ENCODE results near the gene RAD18.

DNA sequence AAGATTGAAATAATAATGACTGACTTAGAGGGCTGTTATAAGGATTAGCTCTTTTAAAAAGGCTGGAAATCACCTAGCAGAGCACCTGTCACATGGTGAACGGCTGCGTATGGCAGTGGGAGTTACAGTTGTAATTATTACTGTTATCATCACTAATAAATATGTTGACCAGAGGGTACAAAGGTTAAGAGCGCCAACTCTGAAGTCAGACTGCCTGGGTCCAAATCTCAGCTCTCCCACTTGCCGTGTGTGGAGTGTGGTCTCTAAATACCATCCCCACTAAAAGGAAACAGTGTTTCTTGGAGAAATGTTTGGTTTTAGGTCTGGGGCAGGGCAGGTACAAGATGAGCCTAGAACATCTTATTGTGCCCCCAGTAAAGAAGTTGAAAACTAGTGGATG lies 6.0 kb upstream of the RAD18 start:
- TF ChIP-seq, protein P1, sequence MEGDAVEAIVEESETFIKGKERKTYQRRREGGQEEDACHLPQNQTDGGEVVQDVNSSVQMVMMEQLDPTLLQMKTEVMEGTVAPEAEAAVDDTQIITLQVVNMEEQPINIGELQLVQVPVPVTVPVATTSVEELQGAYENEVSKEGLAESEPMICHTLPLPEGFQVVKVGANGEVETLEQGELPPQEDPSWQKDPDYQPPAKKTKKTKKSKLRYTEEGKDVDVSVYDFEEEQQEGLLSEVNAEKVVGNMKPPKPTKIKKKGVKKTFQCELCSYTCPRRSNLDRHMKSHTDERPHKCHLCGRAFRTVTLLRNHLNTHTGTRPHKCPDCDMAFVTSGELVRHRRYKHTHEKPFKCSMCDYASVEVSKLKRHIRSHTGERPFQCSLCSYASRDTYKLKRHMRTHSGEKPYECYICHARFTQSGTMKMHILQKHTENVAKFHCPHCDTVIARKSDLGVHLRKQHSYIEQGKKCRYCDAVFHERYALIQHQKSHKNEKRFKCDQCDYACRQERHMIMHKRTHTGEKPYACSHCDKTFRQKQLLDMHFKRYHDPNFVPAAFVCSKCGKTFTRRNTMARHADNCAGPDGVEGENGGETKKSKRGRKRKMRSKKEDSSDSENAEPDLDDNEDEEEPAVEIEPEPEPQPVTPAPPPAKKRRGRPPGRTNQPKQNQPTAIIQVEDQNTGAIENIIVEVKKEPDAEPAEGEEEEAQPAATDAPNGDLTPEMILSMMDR (IDR thresholded peaks at IDR 0.05; ENCODE audit: low read length): no peak
- no peak for TF ChIP-seq EZH2 (optimal IDR thresholded peaks at IDR 0.05; ENCODE audit: low read depth, low read length)
- TF ChIP-seq EZH2phosphoT487 (IDR thresholded peaks at IDR 0.05; ENCODE audit: low read length): no peak
